HepG2 (cell line): Measurements from ENCODE around the gene E2F1. TPM values are rescaled to one million over a fixed set of nuclear protein-coding genes. Genes with fewer than 3 reads are reported as not detected.

Experiments
- AGO1 ChIP-seq: fragments of 200-400 bp; formaldehyde crosslinking; IDR thresholded peaks from 2 replicates; pipeline ENCODE4 v1.6.1; 2017; ENCODE audit warnings: mild to moderate bottlenecking, low read depth, low read length, moderate library complexity; ENCODE audit not compliant: poor library complexity, severe bottlenecking
- BHLHE40 ChIP-seq: IDR thresholded peaks from 2 replicates; pipeline ENCODE4 v1.6.1; 2011; ENCODE audit warnings: low read length, improper control_type of control experiment
- CHD2 ChIP-seq: IDR thresholded peaks from 2 replicates; pipeline ENCODE4 v1.6.1; 2011; ENCODE audit warnings: low read depth, low read length, improper control_type of control experiment
- GATA4 ChIP-seq: sonication (generic); IDR thresholded peaks from 2 replicates; pipeline ENCODE4 v1.6.1; 2016; ENCODE audit warnings: antibody characterized with exemption, low read depth, borderline replicate concordance
- HMG20A ChIP-seq: IDR thresholded peaks from 2 replicates; pipeline ENCODE4 v1.6.1; 2016; ENCODE audit warnings: borderline replicate concordance
- KAT7 ChIP-seq: IDR thresholded peaks from 2 replicates; pipeline ENCODE4 v1.6.1; 2018; ENCODE audit warnings: borderline replicate concordance, missing compliant biosample characterization
- KLF16 ChIP-seq, 2 experiments: sonication (generic) in 1 of 2; formaldehyde crosslinking in 1 of 2; IDR thresholded peaks; 2 replicates each; pipeline versions ENCODE4 v1.6.1 to v1.8.0; 2016 to 2023; ENCODE audit warnings: missing genetic modification reagents in 2 of 2, missing compliant biosample characterization in 1 of 2
- NKX3-1 ChIP-seq: sonication (generic); formaldehyde crosslinking; IDR thresholded peaks from 2 replicates; pipeline ENCODE4 v1.5.0; 2020; ENCODE audit warnings: missing genetic modification reagents
- NR2C2 ChIP-seq: sonication (generic); formaldehyde crosslinking; IDR thresholded peaks from 2 replicates; pipeline ENCODE4 v1.4.0; 2020; ENCODE audit warnings: missing genetic modification reagents, mild to moderate bottlenecking, moderate library complexity, borderline replicate concordance
- PAWR ChIP-seq: sonication (generic); formaldehyde crosslinking; IDR thresholded peaks from 2 replicates; pipeline ENCODE4 v1.4.0; 2020; ENCODE audit warnings: missing genetic modification reagents, mild to moderate bottlenecking, borderline replicate concordance
- RBM39 ChIP-seq: fragments of 200-400 bp; formaldehyde crosslinking; IDR thresholded peaks from one replicate; pipeline ENCODE4 v1.6.1; 2018; ENCODE audit warnings: antibody characterized with exemption, mild to moderate bottlenecking, low read depth, low read length; ENCODE audit not compliant: poor library complexity, severe bottlenecking
- REL ChIP-seq: sonication (generic); formaldehyde crosslinking; conservative IDR thresholded peaks from 2 replicates; pipeline ENCODE4 v1.8.0; 2022; ENCODE audit warnings: mild to moderate bottlenecking, missing genetic modification reagents, moderate library complexity
- SNAPC2 ChIP-seq: sonication (generic); formaldehyde crosslinking; IDR thresholded peaks from 2 replicates; pipeline ENCODE4 v1.8.1; 2022; ENCODE audit warnings: mild to moderate bottlenecking, missing genetic modification reagents
- SNRNP70 ChIP-seq: fragments of 200-400 bp; formaldehyde crosslinking; IDR thresholded peaks from 2 replicates; pipeline ENCODE4 v1.6.1; 2017; ENCODE audit warnings: mild to moderate bottlenecking, low read depth, low read length, moderate library complexity
- TARDBP ChIP-seq: sonication (generic); formaldehyde crosslinking; IDR thresholded peaks from 2 replicates; pipeline ENCODE4 v1.8.0; 2022; ENCODE audit warnings: mild to moderate bottlenecking, missing genetic modification reagents
- TFDP2 ChIP-seq: sonication (generic); formaldehyde crosslinking; IDR thresholded peaks from 2 replicates; pipeline ENCODE4 v1.4.0; 2020; ENCODE audit warnings: missing genetic modification reagents
- ZFX ChIP-seq: sonication (generic); formaldehyde crosslinking; IDR thresholded peaks from 2 replicates; pipeline ENCODE4 v1.4.0; 2020; ENCODE audit warnings: mild to moderate bottlenecking, low read depth, missing genetic modification reagents, moderate library complexity
- ZMYM2 ChIP-seq: sonication (generic); formaldehyde crosslinking; IDR thresholded peaks from 2 replicates; pipeline ENCODE4 v1.8.0; 2022; ENCODE audit warnings: mild to moderate bottlenecking, missing genetic modification reagents
- ZNF253 ChIP-seq: sonication (generic); formaldehyde crosslinking; IDR thresholded peaks from 2 replicates; pipeline ENCODE4 v1.8.0; 2022; ENCODE audit warnings: mild to moderate bottlenecking, missing genetic modification reagents, borderline replicate concordance
- ZNF317 ChIP-seq: sonication (generic); formaldehyde crosslinking; IDR thresholded peaks from 2 replicates; pipeline ENCODE4 v1.5.0; 2020; ENCODE audit warnings: mild to moderate bottlenecking, missing genetic modification reagents
- ZNF343 ChIP-seq: sonication (generic); formaldehyde crosslinking; IDR thresholded peaks from 2 replicates; pipeline ENCODE4 v1.4.0; 2020; ENCODE audit warnings: mild to moderate bottlenecking, missing genetic modification reagents
- ZNF724P ChIP-seq: sonication (generic); formaldehyde crosslinking; IDR thresholded peaks from 2 replicates; pipeline ENCODE4 v1.8.0; 2022; ENCODE audit warnings: missing genetic modification reagents, borderline replicate concordance
- ZNF776 ChIP-seq: sonication (generic); formaldehyde crosslinking; IDR thresholded peaks from 2 replicates; pipeline ENCODE4 v1.4.0; 2020; ENCODE audit warnings: mild to moderate bottlenecking, missing genetic modification reagents
- ZNF879 ChIP-seq: sonication (generic); formaldehyde crosslinking; IDR thresholded peaks from 2 replicates; pipeline ENCODE4 v1.8.1; 2023; ENCODE audit warnings: missing genetic modification reagents
- ZNF883 ChIP-seq: sonication (generic); formaldehyde crosslinking; IDR thresholded peaks from 2 replicates; pipeline ENCODE4 v1.5.1; 2020; ENCODE audit warnings: mild to moderate bottlenecking, missing genetic modification reagents; ENCODE audit errors: not compliant biosample characterization
- polyA plus RNA-seq, 8 experiments: library from polyadenylated mRNA; depleted of rRNA in 3 of 8; stranded (reverse) in 7 of 8; unstranded in 1 of 8; fragments of >200 nt; fragmentation: Illumina TruSeq in 4 of 8; extraction: Trizol in 4 of 8; gene quantifications; 2 replicates each; pipeline versions ENCODE4 v1.2.1 to v1.2.3, GENCODE V29; 2011 to 2016; ENCODE audit warnings: low read depth in 4 of 8, missing spikeins in 1 of 8, mixed read lengths in 1 of 8; ENCODE audit not compliant: insufficient read depth in 1 of 8
- total RNA-seq, 5 experiments: library from RNA; depleted of rRNA; stranded (reverse); fragments of >200 nt; fragmentation: Illumina TruSeq; extraction: Trizol; gene quantifications; 2 replicates each; pipeline ENCODE4 v1.2.3, GENCODE V29; 2016; ENCODE audit warnings: low read depth in 1 of 5
- TF ChIP-seq, protein P1 (sequence below): fragments of 450-650 bp; IDR thresholded peaks from 2 replicates; pipeline ENCODE4 v1.6.1; 2017; ENCODE audit warnings: mild to moderate bottlenecking

Gene E2F1
- total and polyA plus RNA-seq, 2 of the 13 experiments (the other 11 are each of a cell fraction or from before 2014, with no cell fraction given) = 25.5 to 39.4 TPM

GRCh38 chr20:33674294-33675135 lies 11.7 kb downstream of the E2F1 start, which contains the start of gene NECAB3 (continued):
- TF ChIP-seq NR2C2 (CRISPR knock-in tag) (peak; percentile 74), ZNF724P (CRISPR knock-in tag) (peak; percentile 73; the same call in 1 of the 2 replicates), ZNF253 (CRISPR knock-in tag) (no peak; the same call in 1 of the 2 replicates), KLF16 (CRISPR knock-in tag; IDR thresholded peaks at IDR 0.05) (peak in 1 of 2 experiments; percentile 71; a peak in 2 of 4 replicates), RBM39 (peak; percentile 62), CHD2 (peak; percentile 62; the same call in 1 of the 2 replicates), ZNF883 (CRISPR knock-in tag) (peak; percentile 57), NKX3-1 (CRISPR knock-in tag) (peak; percentile 70), TARDBP (CRISPR knock-in tag) (peak; percentile 72), AGO1 (peak; percentile 58), KAT7 (peak; percentile 55; the same call in 1 of the 2 replicates), SNAPC2 (CRISPR knock-in tag) (no peak; the same call in 1 of the 2 replicates), ZNF776 (peak; percentile 83; the same call in 1 of the 2 replicates), ZNF343 (CRISPR knock-in tag) (peak; percentile 81; the same call in 1 of the 2 replicates), ZMYM2 (CRISPR knock-in tag) (peak; percentile 73; the same call in 1 of the 2 replicates), ZFX (CRISPR knock-in tag) (peak; percentile 94), TFDP2 (CRISPR knock-in tag) (peak; percentile 78), SNRNP70 (no peak), BHLHE40 (no peak), HMG20A (CRISPR knock-in tag) (no peak), PAWR (no peak), ZNF317 (peak; percentile 65; the same call in 1 of the 2 replicates), REL (CRISPR knock-in tag) (peak; percentile 75; the same call in 1 of the 2 replicates), GATA4 (no peak), ZNF879 (CRISPR knock-in tag) (peak; percentile 5; the same call in 1 of the 2 replicates)
- TF ChIP-seq, protein P1, sequence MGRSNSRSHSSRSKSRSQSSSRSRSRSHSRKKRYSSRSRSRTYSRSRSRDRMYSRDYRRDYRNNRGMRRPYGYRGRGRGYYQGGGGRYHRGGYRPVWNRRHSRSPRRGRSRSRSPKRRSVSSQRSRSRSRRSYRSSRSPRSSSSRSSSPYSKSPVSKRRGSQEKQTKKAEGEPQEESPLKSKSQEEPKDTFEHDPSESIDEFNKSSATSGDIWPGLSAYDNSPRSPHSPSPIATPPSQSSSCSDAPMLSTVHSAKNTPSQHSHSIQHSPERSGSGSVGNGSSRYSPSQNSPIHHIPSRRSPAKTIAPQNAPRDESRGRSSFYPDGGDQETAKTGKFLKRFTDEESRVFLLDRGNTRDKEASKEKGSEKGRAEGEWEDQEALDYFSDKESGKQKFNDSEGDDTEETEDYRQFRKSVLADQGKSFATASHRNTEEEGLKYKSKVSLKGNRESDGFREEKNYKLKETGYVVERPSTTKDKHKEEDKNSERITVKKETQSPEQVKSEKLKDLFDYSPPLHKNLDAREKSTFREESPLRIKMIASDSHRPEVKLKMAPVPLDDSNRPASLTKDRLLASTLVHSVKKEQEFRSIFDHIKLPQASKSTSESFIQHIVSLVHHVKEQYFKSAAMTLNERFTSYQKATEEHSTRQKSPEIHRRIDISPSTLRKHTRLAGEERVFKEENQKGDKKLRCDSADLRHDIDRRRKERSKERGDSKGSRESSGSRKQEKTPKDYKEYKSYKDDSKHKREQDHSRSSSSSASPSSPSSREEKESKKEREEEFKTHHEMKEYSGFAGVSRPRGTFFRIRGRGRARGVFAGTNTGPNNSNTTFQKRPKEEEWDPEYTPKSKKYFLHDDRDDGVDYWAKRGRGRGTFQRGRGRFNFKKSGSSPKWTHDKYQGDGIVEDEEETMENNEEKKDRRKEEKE = no peak
